HG03575 (cell line): Measurements from ENCODE around the gene SERPINH1.

Experiments used
- ATAC-seq: cut with Tn5 transposase; IDR thresholded peaks from one replicate; pipeline ENCODE4 v1.9.1; 2021; ENCODE audit not compliant: unreplicated experiment, insufficient number of reproducible peaks, low FRiP score; ENCODE audit errors: extremely low read depth

The SERPINH1 gene

GRCh38 chr11:75562048-75562835 lies at the start of gene SERPINH1:
SERPINH1 (plus strand) TSS chr11:75562253; CDS start chr11:75566350, 4,097 bp downstream.
- no peak for ATAC-seq

- ATAC-seq: no peak
Observed at GRCh38 chr11:75513250-75513649, 48.8 kb upstream of the SERPINH1 start.

- no peak for ATAC-seq
Observed at GRCh38 chr11:75514596-75514995, 47.5 kb upstream of the SERPINH1 start.

GRCh38 chr11:75516140-75516539 lies 45.9 kb upstream of the SERPINH1 start:
- no peak for ATAC-seq

- no peak for ATAC-seq
Observed at GRCh38 chr11:75516886-75517285, 45.2 kb upstream of the SERPINH1 start.

GRCh38 chr11:75518204-75518549 lies 43.9 kb upstream of the SERPINH1 start:
- no peak for ATAC-seq

- ATAC-seq: no peak
Observed at GRCh38 chr11:75518771-75519653, 43.0 kb upstream of the SERPINH1 start.

- no peak for ATAC-seq
Observed at GRCh38 chr11:75520688-75521087, 41.4 kb upstream of the SERPINH1 start.

- ATAC-seq: no peak
Observed at GRCh38 chr11:75522286-75523044, 39.6 kb upstream of the SERPINH1 start.

GRCh38 chr11:75523189-75523588 lies 38.9 kb upstream of the SERPINH1 start:
- no peak for ATAC-seq

- ATAC-seq: no peak
Observed at GRCh38 chr11:75523811-75524664, 38.0 kb upstream of the SERPINH1 start.

GRCh38 chr11:75524665-75525432 lies 37.2 kb upstream of the SERPINH1 start:
- no peak for ATAC-seq

GRCh38 chr11:75525433-75526191 lies 36.4 kb upstream of the SERPINH1 start, which contains the start of gene GDPD5:
GDPD5 (minus strand) TSS chr11:75525941; CDS start chr11:75477735, 48,206 bp downstream.
- ATAC-seq: no peak

GRCh38 chr11:75526192-75526541 lies 35.9 kb upstream of the SERPINH1 start:
- no peak for ATAC-seq

- ATAC-seq: no peak
Observed at GRCh38 chr11:75527130-75527529, 34.9 kb upstream of the SERPINH1 start.

- ATAC-seq: no peak
Observed at GRCh38 chr11:75527938-75528735, 33.9 kb upstream of the SERPINH1 start.
